Caco-2 (cell line): ENCODE results near the gene NCKAP5. TPM values are rescaled to one million over a fixed set of nuclear protein-coding genes. Genes with fewer than 3 reads are reported as not detected.

Source experiments
- BruUV-seq: library from RNA; stranded (reverse); fragments of 400-500 nt; replicated peaks from 2 replicates; lab custom pipeline; 2021; lab: Mats Ljungman, UMichigan
- CTCF ChIA-PET: fragments of 300-600 bp; sonication (Branson Sonifier 250); formaldehyde crosslinking; loops from one replicate; lab custom pipeline; 2022; ENCODE audit warnings: antibody characterized with exemption; lab: Charles Lee
- POLR2A ChIA-PET: fragments of 300-600 bp; sonication (Branson Sonifier 250); formaldehyde crosslinking; loops from one replicate; lab custom pipeline; 2022; ENCODE audit warnings: antibody characterized with exemption; lab: Charles Lee
- DNase-seq, 2 experiments: peaks; one replicate each; pipeline versions ENCODE4 v3.0.0 to v3.0.0-alpha.2; 2020 to 2022
- H3K27me3 ChIP-seq: replicated peaks from 2 replicates; pipeline ENCODE4 v1.6.0; 2011; ENCODE audit warnings: low read length; ENCODE audit not compliant: control insufficient read depth, insufficient read depth
- H3K36me3 ChIP-seq: 2 replicates; pipeline ENCODE4 v1.5.1; 2011; ENCODE audit warnings: low read length; ENCODE audit not compliant: control insufficient read depth, insufficient read depth
- H3K4me1 ChIP-seq: fragments of 250-450 bp; sonication (Bioruptor Pico); 2 replicates; pipeline ENCODE4 v1.5.1; 2020; ENCODE audit warnings: mild to moderate bottlenecking
- H3K4me3 ChIP-seq: 2 replicates; pipeline ENCODE4 v1.5.1; 2011; ENCODE audit warnings: low read depth, mild to moderate bottlenecking, control low read depth, low read length
- H3K9me3 ChIP-seq: fragments of 250-450 bp; sonication (Bioruptor Pico); 2 replicates; pipeline ENCODE4 v1.5.1; 2020; ENCODE audit warnings: mild to moderate bottlenecking, moderate library complexity
- H3K27ac Mint-ChIP-seq: one replicate; pipeline ENCODE4 v1.8.0; 2022; ENCODE audit warnings: mixed read lengths; ENCODE audit not compliant: unreplicated experiment
- H3K27me3 Mint-ChIP-seq: one replicate; pipeline ENCODE4 v1.8.0; 2022; ENCODE audit warnings: mixed read lengths; ENCODE audit not compliant: insufficient read depth, unreplicated experiment
- H3K36me3 Mint-ChIP-seq: one replicate; pipeline ENCODE4 v1.8.0; 2022; ENCODE audit warnings: mild to moderate bottlenecking, mixed read lengths; ENCODE audit not compliant: insufficient read depth, unreplicated experiment
- H3K4me1 Mint-ChIP-seq: one replicate; pipeline ENCODE4 v1.8.0; 2022; ENCODE audit warnings: low read depth, mixed read lengths; ENCODE audit not compliant: unreplicated experiment
- H3K4me3 Mint-ChIP-seq: one replicate; pipeline ENCODE4 v1.8.0; 2022; ENCODE audit warnings: mild to moderate bottlenecking, moderate library complexity, mixed read lengths; ENCODE audit not compliant: unreplicated experiment
- H3K9me3 Mint-ChIP-seq: one replicate; pipeline ENCODE4 v1.8.0; 2022; ENCODE audit warnings: mixed read lengths; ENCODE audit not compliant: unreplicated experiment
- CTCF ChIP-seq, 2 experiments: fragments of 200-600 bp in 1 of 2; IDR thresholded peaks; 1 replicate in 1 of 2; 2 replicates in 1 of 2; pipeline versions ENCODE4 v1.5.1 to v1.8.0; 2011 to 2022; ENCODE audit warnings: antibody characterized with exemption in 1 of 2, control low read depth in 1 of 2, inconsistent platforms in 1 of 2, low read depth in 1 of 2, low read length in 1 of 2, mild to moderate bottlenecking in 1 of 2, moderate library complexity in 1 of 2; ENCODE audit not compliant: insufficient read depth in 1 of 2, severe bottlenecking in 1 of 2, unreplicated experiment in 1 of 2
- intact Hi-C: fragments of 100-400 bp; cut with micrococcal nuclease; formaldehyde crosslinking; loops from one replicate; pipeline ENCODE4 v1.10.0; 2022; ENCODE audit not compliant: unreplicated experiment
- total RNA-seq: library from RNA; stranded (reverse); gene quantifications from 2 replicates; pipeline ENCODE4 v1.2.3, GENCODE V29; 2022

The NCKAP5 gene
- total RNA-seq, 1 experiment from 2014 or later = 3.8 TPM

GRCh38 chr2:133148187-133148586 is 420.1 kb downstream of the NCKAP5 start:
- H3K27ac Mint-ChIP-seq = no peak overlapping the region
- no peaks in the 10 kb centered on the region for H3K9me3 Mint-ChIP-seq
- Histone ChIP-seq H3K9me3 (no peaks in the 10 kb centered on the region), H3K27me3 (no peaks in the 10 kb centered on the region), H3K4me1 (no peaks in the 10 kb centered on the region), H3K4me3 (no peak overlapping the region), H3K36me3 (no peaks in the 10 kb centered on the region)
- TF ChIP-seq CTCF (IDR thresholded peaks at IDR 0.05; ENCODE audit: insufficient read depth in 1 of 2, low read depth in 1 of 2, low read length in 1 of 2, severe bottlenecking in 1 of 2, unreplicated experiment in 1 of 2) = no peak
- intact Hi-C loops = no loop called here
- BruUV-seq = no TSS peak
- no peak overlapping the region for H3K4me3 Mint-ChIP-seq
- no peaks in the 10 kb centered on the region for H3K27me3 Mint-ChIP-seq
- no peaks in the 10 kb centered on the region for H3K36me3 Mint-ChIP-seq
- CTCF ChIA-PET = no interaction called here
- POLR2A ChIA-PET = no interaction called here
- H3K4me1 Mint-ChIP-seq = no peaks in the 10 kb centered on the region
- DNase-seq = no peak

DNA sequence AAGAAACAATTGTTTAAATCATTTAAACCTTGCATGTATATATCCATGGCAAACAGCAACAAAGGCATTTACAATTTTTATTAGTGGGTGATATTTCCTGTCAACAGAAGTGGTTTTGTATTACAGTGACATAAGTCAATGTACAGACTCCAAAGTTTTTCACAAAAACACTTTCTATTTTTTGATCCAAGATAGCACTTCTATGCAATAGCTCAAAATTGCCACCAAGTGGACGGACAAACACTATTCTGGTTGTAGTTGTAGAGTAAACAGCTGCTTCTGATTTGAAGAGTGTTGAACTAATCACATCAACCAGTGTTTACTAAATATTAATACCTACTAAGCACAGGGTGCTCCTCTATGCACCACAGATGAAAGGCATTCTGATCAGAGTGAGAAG is 421.4 kb downstream of the NCKAP5 start:
- ChIA-PET CTCF (no interaction called here), POLR2A (no interaction called here)

GRCh38 chr2:133143645-133144044 is 424.6 kb downstream of the NCKAP5 start:
- no peak for TF ChIP-seq CTCF (IDR thresholded peaks at IDR 0.05; ENCODE audit: insufficient read depth in 1 of 2, low read depth in 1 of 2, low read length in 1 of 2, severe bottlenecking in 1 of 2, unreplicated experiment in 1 of 2)
- no peaks in the 10 kb centered on the region for H3K9me3 ChIP-seq
- Mint-ChIP-seq H3K9me3 (no peaks in the 10 kb centered on the region), H3K4me3 (no peak overlapping the region), H3K36me3 (no peaks in the 10 kb centered on the region), H3K4me1 (no peaks in the 10 kb centered on the region), H3K27me3 (no peaks in the 10 kb centered on the region), H3K27ac (no peak overlapping the region)
- no peak for DNase-seq
- ChIA-PET POLR2A (no interaction called here), CTCF (no interaction called here)
- no TSS peak for BruUV-seq
- H3K4me1 ChIP-seq = no peaks in the 10 kb centered on the region
- intact Hi-C loops = no loop called here
- no peak overlapping the region for H3K4me3 ChIP-seq
- H3K27me3 ChIP-seq = no peaks in the 10 kb centered on the region
- H3K36me3 ChIP-seq = no peaks in the 10 kb centered on the region

More for the DNA sequence above, 421.4 kb downstream of the NCKAP5 start:
- H3K27me3 Mint-ChIP-seq = no peaks in the 10 kb centered on the region
- no peak overlapping the region for H3K4me3 Mint-ChIP-seq
- DNase-seq = no peak
- TF ChIP-seq CTCF (IDR thresholded peaks at IDR 0.05; ENCODE audit: insufficient read depth in 1 of 2, low read depth in 1 of 2, low read length in 1 of 2, severe bottlenecking in 1 of 2, unreplicated experiment in 1 of 2) = no peak
- no peaks in the 10 kb centered on the region for H3K4me1 ChIP-seq
- intact Hi-C loops = no loop called here
- H3K36me3 Mint-ChIP-seq = no peaks in the 10 kb centered on the region
- no peaks in the 10 kb centered on the region for H3K36me3 ChIP-seq
- BruUV-seq = no TSS peak
- H3K4me3 ChIP-seq = no peak overlapping the region
- no peaks in the 10 kb centered on the region for H3K9me3 ChIP-seq
- H3K9me3 Mint-ChIP-seq = no peaks in the 10 kb centered on the region
- H3K27ac Mint-ChIP-seq = no peak overlapping the region
- no peaks in the 10 kb centered on the region for H3K4me1 Mint-ChIP-seq
- no peaks in the 10 kb centered on the region for H3K27me3 ChIP-seq
